Right ventricle myocardium inferior (tissue), 1 donor: ENCODE results near the gene EFCAB13. TPM values are rescaled to one million over a fixed set of nuclear protein-coding genes. Genes with fewer than 3 reads are reported as not detected.
"Not testable (repeated sequence)": the region's sequence is repeated elsewhere in the genome, so short reads cannot be mapped to it uniquely, and the experiment has no call there.

Source experiments
- ATAC-seq: fragments of 200-7000 bp; cut with Tn5 transposase; one replicate; pipeline ENCODE4 v1.9.1; 2020; ENCODE audit warnings: mild to moderate bottlenecking, moderate library complexity
- DNase-seq: peaks from one replicate; pipeline ENCODE4 v3.0.0; 2021; ENCODE audit errors: missing footprints
- intact Hi-C: fragments of 100-400 bp; cut with DNase I; formaldehyde crosslinking; loops from one replicate; pipeline ENCODE4 v1.11.0; 2022
- total RNA-seq: library from RNA; stranded (reverse); fragmentation: NEBNext Ultra II Directional; extraction: Animal tissue kit (Norgen Biotek cat#: 25700); gene quantifications from one replicate; pipeline ENCODE4 v1.2.1, GENCODE V29; 2021
- donor health status: DM: no; HTN: yes; CAD: no; lungs with severe emphysema.

The EFCAB13 gene
- total RNA-seq, 1 donor from 2014 or later, result 2.0 TPM

DNA sequence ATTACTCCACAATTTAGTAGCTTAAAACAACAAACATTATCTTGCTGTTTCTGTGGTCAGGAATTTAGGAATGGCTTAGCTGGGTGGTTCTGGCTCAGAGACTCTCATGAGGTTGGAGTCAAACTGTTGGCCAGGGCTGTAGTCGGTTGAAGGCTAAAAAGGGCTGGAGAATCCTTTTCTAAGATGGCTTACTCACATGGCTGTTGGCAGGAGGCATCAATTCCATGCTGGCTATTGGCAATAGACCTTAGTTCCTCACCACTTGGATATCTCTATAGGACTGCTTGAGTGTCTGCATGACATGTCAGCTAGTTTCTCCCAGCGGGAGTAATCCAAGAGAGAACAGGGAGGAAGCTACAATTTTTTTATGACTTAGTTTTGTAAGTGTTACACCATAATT lies 6.6 kb upstream of the EFCAB13 start:
- ATAC-seq, result peak; percentile 54
- DNase-seq, result no peak
- intact Hi-C loops, result no loop called here

DNA sequence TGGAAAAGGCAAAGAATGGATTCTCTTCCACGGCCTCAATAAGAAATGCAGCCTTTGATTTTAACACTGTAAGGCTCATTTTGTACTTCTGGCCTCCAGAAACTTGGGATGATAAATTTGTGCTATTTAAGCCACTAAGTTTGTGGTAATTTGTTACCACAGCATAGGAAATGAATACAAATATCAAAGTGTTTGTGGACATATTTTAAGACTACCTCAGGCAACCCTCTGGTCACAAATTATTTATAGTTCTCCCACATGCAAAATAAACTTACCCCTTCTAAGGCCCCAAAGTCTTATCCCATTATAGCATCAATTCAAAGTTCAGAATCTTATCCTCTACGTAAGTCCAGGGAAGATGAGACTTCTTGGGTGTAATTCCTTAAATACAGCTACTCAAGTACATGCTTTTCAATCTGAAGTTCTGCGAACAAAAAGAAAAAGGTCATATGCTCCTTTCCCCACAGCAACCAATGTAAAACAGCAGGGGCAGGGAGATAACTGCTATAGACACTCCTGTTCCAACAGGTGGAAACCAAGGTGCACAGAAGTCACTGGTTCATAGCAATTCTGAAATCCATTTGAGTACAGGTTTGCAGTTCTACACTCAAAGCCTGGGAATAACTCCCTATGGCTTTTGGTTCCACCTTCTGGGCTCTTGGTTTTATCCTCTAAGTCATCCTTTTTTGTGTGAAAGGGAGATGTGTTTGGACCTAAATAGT lies 5.4 kb upstream of the EFCAB13 start:
- intact Hi-C loops, result no loop called here
- ATAC-seq, result no peak
- no peak for DNase-seq

DNA sequence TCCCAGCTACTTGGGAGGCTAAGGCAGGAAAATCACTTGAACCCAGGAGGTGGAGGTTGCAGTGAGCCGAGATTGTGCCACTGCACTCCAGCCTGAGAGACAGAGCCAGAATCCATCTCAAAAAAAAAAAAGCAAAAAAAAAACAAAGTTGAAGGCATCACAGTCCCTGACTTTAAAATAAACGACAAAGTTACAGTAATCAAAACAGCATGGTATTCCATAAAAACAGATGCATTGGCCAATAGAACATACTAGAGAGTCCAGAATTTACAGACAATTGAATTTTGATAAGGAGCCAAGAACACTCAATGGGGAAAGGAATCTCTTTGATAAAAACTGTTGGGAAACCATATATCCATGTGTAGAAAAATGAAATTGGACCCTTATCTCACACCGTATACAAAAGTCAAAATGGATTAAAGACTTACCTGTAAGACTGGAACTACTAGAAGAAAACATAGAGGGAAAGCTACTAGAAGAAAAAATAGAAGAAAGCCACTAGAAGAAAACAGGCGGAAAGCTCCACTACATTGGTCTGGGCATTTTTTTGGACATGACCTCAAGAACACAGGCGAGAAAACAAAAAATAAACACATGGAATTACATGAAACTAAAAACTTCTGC lies 2.8 kb upstream of the EFCAB13 start:
- intact Hi-C loops, result no loop called here
- ATAC-seq, result no peak
- DNase-seq, result no peak

DNA sequence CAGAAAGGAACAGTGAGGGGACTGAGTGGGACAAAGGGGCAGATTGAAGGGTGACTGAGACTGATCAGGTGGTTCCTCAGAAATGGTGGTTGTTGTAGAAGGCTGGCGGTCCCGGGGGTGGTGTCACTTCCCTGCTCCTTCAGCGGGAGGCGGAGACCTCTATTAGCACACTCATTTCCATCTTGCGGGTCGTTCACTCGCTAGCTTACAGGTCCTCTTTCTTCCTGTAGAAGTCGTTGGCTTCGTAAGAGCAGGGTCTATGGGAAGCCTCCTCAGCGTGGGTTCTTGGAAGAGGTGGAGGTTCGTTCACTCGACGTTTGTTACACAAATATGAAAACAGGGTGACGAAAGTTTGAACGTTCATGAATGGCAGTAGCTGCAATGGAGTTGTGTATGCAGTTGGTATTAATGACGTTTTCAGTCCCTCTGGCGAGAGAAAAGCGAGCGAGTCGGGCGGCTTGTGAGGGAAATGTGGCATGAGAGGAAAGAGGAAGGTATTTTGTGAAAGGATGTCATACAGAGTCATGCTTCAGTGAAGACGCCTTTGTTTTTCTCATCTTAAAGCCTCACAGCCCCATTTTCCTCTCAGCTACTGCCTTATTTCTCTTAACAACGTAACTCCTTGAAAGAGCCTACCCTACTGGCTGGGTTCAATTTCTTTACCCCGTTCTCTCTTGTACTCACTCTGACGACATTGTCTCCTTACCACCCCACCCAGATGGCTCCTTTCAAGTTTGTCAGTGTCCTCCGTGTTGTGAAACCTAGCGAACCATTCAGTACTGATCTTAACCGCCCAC lies 667 bp downstream of the EFCAB13 start:
- intact Hi-C loops, result no loop called here
- peak; percentile 53 for ATAC-seq
- peak; percentile 77 for DNase-seq

DNA sequence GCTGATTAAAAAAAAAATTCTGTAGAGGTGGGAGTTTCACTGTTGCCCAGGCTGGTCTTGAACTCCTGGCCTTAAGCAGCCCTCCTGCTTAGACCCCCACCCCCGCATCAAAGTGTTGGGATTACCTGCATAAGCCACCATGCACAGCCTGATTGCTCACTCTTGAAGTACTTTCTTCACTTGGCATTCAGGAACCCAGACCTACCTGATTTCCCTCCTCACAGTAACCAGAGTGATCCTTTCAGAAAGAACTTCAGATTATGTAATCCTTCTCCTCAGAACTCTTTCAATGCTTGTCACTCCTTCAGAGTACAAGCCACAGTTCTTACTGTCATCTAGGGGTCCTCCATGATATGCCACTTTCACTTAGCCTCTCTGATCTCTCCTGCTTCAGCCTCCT lies 1.4 kb downstream of the EFCAB13 start:
- no peak for ATAC-seq
- intact Hi-C loops, result no loop called here
- DNase-seq, result no peak

DNA sequence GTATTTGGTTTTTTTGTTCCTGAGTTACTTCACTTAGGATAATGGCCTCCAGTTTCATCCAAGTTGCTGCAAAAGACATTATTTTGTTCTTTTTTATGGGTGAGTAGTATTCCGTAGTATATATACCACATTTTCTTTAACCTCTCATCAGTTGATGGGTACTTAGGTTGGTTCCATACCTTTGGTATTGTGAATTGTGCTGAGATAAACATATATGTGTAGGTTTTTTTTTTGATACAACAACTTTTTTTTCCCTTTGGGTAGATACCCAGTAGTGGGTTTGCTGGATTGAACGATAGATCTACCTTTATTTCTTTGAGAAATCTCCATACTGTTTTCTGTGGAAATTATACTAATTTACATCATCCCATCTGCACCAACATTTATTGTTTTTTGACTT lies 6.8 kb downstream of the EFCAB13 start:
- intact Hi-C loops, result no loop called here
- ATAC-seq (no peak), DNase-seq (no peak)

DNA sequence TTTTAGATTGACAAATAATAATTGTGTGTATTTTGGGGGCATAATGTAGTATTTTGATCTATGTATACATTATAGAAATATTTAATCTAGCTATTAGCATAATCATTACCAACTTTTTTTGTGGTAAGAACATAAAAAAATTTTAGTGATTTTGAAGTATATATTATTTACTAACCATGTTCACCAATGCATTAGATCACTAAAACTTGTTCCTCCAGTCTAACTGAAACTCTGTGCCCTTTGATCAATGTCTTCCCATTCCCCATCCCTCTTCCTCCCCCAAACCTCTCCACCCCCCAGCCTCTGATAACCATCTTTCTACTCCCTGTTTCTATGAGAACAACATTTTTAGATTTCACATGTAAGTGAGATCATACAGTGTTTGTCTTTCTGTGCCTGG lies 8.5 kb downstream of the EFCAB13 start:
- no peak for DNase-seq
- ATAC-seq, result no peak
- intact Hi-C loops, result no loop called here

DNA sequence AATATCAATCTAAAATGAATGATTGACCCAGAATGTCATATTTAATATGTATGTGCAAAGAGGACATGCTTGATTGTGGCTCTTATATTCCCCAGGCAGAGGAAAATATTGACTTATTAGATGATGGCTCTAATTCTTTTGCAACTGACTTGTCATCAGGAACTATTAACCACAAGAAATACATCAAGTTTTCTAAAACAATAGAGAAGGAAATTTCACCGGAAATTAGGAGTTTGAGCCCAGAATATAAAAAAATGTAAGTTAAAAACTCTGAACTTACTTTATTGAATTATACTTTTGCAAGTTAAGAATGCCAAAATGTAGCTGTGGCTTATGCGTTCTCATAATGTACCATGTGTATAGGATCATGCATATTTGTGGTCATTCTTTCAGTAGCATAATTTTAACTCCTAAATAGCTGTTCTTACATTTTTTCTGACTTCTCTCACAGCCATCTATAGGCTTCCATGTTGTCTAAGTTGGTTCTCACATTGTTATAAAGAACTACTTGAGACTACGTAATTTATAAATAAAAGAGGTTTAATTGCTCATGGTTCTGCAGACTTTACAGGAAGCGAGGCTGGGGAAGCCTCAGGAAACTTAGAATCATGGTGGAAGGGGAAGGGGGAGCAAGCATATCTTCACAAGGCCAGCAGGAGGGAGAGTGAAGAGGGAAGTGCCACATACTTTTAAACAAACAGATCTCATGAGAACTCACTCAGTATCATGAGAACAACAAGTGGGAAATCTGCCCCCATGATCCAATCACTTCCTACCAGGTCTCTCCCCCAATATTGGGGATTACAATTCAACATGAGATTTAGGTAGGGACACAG lies 11.6 kb downstream of the EFCAB13 start:
- intact Hi-C loops, result no loop called here
- ATAC-seq, result no peak
- no peak for DNase-seq

DNA sequence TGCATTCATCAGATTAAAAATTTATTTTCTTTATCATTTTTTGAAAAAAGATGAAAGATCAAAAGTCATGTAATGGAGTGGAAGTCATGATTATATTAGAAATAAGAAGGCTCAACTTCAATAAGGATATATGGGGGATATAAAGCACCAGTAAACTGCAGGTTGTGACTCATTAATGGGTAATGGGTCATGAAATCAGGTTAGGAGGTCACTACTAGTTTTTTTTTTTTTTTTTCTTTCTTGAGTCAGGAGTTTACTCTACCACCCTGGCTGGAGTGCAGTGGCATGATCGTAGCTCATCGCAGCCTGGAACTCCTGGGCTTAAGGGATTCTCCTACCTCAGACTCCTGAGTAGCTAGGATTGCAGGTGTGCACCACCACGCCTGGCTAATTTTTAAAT lies 14.3 kb downstream of the EFCAB13 start:
- ATAC-seq, result no peak
- intact Hi-C loops, result no loop called here
- no peak for DNase-seq

DNA sequence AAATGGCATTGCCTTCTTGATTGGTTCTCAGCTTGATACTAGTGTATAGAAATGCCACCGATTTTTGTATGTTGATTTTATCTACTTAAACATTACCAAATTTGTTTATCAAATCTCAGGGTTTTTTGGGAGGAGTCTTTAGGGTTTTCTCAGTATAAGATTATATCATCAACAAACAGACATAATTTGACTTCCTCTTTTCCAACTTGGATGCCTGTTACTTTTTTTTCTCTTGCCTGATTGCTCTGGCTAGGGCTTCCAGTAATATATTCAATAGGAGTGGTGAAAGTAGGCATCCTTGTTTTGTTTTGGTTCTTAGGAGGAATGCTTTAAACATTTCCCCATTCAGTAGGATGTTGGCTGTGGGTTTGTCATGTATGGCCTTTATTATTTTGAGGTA lies 29.1 kb downstream of the EFCAB13 start:
- intact Hi-C loops, result no loop called here
- ATAC-seq, result no peak
- DNase-seq, result no peak

DNA sequence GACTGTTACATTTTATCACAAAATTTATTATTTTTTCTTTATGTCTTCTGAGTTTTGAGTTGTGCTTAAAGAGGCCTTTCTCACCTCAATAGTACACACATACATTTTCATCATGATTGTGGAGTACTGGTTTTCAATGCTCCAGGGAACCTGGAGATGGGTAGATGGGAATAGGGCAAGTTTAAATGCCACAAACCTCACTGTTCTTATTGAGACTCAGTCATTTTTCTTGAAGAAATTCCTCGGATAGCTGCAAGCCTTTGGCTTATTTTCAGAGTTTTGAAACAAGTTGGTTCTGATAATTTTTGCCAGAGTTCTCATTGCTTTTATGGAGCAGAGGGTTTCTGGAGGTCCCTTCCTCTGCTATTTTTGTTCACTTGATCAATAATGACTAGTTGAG lies 34.9 kb downstream of the EFCAB13 start:
- DNase-seq (no peak), ATAC-seq (no peak)
- intact Hi-C loops, result no loop called here

DNA sequence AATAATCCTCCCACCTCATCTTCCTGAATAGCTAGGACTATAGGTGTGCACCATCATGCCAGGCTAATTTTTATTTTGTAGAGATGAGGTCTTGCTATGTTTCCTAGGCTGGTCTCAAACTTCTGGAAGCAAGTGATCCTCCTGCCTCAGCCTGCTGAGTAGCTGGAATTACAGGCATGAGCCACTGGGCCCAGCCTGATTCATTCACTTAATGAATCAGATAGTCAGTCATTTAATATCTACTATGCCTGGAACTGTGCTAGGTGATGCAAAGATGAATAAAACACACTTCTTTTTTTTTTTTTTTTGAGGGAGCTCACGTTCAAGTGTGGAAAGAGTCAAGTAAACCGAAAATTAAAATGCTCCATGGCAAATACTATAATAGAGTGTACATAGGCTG lies 39.4 kb downstream of the EFCAB13 start:
- DNase-seq, result no peak
- intact Hi-C loops, result no loop called here
- ATAC-seq, result no peak

DNA sequence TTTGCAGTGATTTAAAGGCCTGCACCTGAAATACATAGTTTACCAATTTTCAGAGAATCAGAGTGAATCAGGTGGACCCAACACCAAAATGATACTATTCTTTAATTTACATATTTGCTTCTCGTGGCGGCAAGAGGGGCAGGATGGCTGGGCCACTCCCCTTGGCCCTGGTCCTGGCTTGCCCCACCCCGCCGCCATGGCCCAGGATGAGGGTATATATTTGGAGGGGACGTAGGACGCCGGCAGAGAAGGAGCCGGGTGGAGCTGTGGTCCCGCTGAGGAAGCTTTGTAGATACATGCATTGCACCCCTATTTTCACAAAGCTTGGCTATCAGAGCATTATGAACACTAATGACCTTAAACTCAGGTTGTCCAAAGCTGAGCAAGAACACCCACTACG lies 43.5 kb downstream of the EFCAB13 start:
- DNase-seq (no peak), ATAC-seq (no peak)

DNA sequence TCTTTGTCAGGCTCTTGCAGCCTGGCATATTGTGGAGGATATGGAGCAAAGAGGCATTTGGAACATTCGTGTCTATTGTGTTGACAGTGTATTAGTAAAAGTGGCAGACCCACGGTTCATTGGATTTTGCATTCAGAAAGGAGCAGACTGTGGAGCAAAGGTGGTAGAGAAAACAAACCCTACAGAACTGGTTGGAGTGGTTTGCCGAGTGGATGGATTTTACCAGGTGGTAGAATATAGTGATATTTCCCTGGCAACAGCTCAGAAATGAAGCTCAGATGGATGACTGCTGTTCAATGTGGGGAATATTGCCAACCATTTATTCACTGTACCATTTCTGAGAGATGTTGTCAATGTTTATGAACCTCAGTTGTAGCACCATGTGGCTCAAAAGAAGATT lies 44.5 kb downstream of the EFCAB13 start:
- DNase-seq, result no peak
- no peak for ATAC-seq
- intact Hi-C loops, result no loop called here

More for the DNA sequence above, 43.5 kb downstream of the EFCAB13 start:
- intact Hi-C loops, result no loop called here

DNA sequence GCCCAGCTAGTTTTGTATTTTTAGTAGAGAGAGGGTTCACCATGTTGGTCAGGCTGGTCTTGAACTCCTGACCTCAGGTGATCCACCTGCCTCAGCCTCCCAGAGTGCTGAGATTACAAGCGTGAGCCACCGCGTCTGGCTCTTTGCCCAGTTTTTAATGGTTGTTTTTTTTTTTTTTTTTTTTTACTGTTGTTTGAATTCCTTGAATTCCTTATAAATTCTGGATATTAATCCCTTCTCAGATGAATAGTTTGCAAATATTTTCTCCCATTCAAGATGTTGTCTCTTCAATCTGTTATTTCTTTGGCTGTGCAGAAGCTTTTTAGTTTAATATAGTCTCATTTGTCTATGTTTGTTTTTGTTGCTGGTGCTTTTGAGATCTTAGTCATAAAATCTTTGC lies 47.1 kb downstream of the EFCAB13 start:
- intact Hi-C loops, ATAC-seq, DNase-seq: not testable (repeated sequence)

DNA sequence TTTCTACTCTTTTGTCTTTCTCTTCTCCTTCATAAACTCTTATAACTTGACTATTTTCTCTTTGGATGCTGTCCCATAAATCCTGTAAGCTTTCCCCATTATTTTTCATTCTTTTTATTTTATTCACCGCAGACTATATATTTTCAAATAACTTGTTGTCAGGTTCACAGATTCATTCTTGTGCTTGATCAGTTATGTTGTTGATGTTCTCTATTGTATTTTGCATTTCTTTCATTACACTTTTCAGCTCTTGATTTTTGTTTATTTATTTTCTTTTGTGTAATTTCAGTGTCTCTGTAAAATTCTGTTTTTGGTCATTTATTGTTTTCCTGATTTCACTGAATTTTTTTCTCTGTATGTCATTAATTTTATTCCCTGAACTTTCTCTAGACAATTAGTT lies 49.2 kb downstream of the EFCAB13 start:
- DNase-seq, result no peak
- no peak for ATAC-seq

DNA sequence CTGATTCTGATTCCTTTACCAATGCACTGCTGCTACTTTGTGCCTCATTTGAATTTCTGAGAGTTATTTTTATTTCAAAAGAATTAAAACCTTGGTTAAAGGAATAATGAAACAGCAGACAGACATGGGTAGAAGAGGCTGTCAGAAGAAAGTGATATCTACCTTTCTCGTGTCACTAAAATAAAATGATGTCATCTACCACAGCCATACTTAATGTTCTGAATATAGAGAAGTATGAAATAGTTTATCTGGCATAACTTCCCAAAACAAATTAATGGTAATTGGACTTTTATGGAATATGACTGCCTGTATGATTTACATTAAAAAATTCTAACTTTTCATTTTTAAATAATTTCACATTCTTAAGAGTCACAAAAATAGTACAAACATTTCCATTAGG lies 52.5 kb downstream of the EFCAB13 start:
- intact Hi-C loops, result no loop called here
- no peak for ATAC-seq

More for the DNA sequence above, 49.2 kb downstream of the EFCAB13 start:
- intact Hi-C loops, result no loop called here

DNA sequence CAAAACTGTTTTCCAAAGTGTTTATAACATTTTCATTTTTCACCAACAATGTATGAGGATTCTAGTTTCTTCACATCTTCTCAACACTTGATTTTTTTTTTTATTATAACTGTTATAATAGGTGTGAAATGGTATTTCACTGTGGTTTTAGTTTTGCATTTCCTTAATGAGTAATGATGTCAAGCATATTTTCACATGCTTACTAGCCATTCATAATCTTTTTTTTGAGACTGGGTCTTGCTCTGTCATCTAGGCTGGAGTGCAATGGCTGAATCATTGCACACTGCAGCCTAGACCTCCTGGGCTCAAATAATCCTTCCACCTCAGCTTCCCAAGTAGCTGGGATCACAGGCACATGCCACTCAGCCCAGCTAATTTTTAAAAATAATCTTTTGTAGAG lies 65.1 kb downstream of the EFCAB13 start:
- DNase-seq (no peak), ATAC-seq (no peak)
- intact Hi-C loops, result no loop called here

More for the DNA sequence above, 52.5 kb downstream of the EFCAB13 start:
- no peak for DNase-seq

DNA sequence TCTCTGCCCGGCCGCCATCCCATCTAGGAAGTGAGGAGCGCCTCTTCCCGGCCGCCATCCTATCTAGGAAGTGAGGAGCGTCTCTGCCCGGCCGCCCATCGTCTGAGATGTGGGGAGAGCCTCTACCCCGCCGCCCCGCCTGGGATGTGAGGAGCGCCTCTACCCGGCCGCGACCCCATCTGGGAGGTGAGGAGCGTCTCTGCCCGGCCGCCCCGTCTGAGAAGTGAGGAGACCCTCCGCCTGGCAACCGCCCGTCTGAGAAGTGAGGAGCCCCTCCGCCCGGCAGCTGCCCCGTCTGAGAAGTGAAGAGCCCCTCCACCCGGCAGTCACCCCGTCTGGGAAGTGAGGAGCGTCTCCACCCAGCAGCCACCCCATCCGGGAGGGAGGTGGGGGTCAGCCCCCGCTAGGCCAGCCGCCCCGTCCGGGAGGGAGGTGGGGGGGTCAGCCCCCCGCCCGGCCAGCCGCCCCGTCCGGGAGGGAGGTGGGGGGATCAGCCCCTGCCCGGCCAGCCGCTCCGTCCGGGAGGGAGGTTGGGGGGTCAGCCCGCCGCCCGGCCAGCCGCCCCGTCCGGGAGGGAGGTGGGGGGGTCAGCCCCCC lies 73.9 kb downstream of the EFCAB13 start:
- ATAC-seq, DNase-seq, intact Hi-C loops: not testable (repeated sequence)
